GM20000 (cell line): ENCODE data around the gene HOGA1.

Experiments
- DNase-seq: peaks from one replicate; pipeline ENCODE4 v3.0.0; 2012; ENCODE audit warnings: low spot score
- CTCF ChIP-seq: IDR thresholded peaks from 2 replicates; pipeline ENCODE4 v1.5.1; 2012; ENCODE audit warnings: mild to moderate bottlenecking, control low read depth; ENCODE audit errors: extremely low read depth, missing control alignments

HOGA1 gene

GRCh38 chr10:97563337-97563736 lies 20.9 kb upstream of the HOGA1 start:
- no peak for DNase-seq
- no peak for TF ChIP-seq CTCF

- TF ChIP-seq CTCF, result no peak
- no peak for DNase-seq
These were observed 19.4 kb upstream of the HOGA1 start for GRCh38 chr10:97564776-97565175.

- no peak for TF ChIP-seq CTCF
- DNase-seq, result no peak
These were observed 17.7 kb upstream of the HOGA1 start for GRCh38 chr10:97566336-97566996.

- TF ChIP-seq CTCF, result no peak
- no peak for DNase-seq
These were observed 16.3 kb upstream of the HOGA1 start for GRCh38 chr10:97567891-97568290.

- no peak for TF ChIP-seq CTCF
- DNase-seq, result no peak
These were observed 13.9 kb upstream of the HOGA1 start for GRCh38 chr10:97570146-97570788.

GRCh38 chr10:97570789-97571471 lies 13.3 kb upstream of the HOGA1 start:
- no peak for DNase-seq
- TF ChIP-seq CTCF, result no peak

GRCh38 chr10:97571622-97572021 lies 12.6 kb upstream of the HOGA1 start:
- no peak for DNase-seq
- TF ChIP-seq CTCF, result no peak
